ENCODE measurements around the gene RCOR1. TPM values are rescaled to one million over a fixed set of nuclear protein-coding genes. Genes with fewer than 3 reads are reported as not detected.

RCOR1 gene
- total and polyA plus RNA-seq, 2 of the 4 experiments (the other 2 are of a cell fraction): 9.0 to 11.2 TPM

GRCh38 chr14:102691763-102692162 is 99.3 kb downstream of the RCOR1 start:
- Histone ChIP-seq H2BK15ac (ENCODE audit: low read depth, low read length) (no peak overlapping the region), H2AK5ac (ENCODE audit: low read depth, low read length) (no peak overlapping the region), H3K23ac (ENCODE audit: low read depth, low read length) (no peak overlapping the region), H3K9me3 (ENCODE audit: control insufficient read depth, insufficient read depth, low read length) (no peaks in the 10 kb centered on the region), H3K27ac (ENCODE audit: insufficient read depth, low read length) (no peak overlapping the region), H3K4me3 (ENCODE audit: insufficient read depth, low read depth, low read length) (no peak overlapping the region), H3K56ac (ENCODE audit: extremely low read depth, insufficient read depth, low read length) (no peak overlapping the region), H2AFZ (replicated peaks; ENCODE audit: low read length, poor library complexity) (no peak overlapping the region), H2AK9ac (replicated peaks; ENCODE audit: low read depth, low read length, poor library complexity) (no peak overlapping the region), H4K5ac (ENCODE audit: low read depth, low read length) (no peak overlapping the region), H3K4me1 (ENCODE audit: control insufficient read depth, insufficient read depth, low read length) (no peaks in the 10 kb centered on the region; the same call in 1 of the 2 replicates), H4K20me1 (ENCODE audit: insufficient read depth, low read length) (peaks cover 38% of the 10 kb centered on the region), H2BK120ac (ENCODE audit: low read depth, low read length) (no peak overlapping the region), H4K8ac (ENCODE audit: low read depth in 2 of 2, low read length in 2 of 2) (no peak overlapping the region), H3K9ac (ENCODE audit: low read depth, low read length) (no peak overlapping the region), H3K4me2 (ENCODE audit: low read depth, low read length) (no peak overlapping the region), H4K91ac (ENCODE audit: insufficient read depth, low read depth, low read length) (no peak overlapping the region), H3K14ac (replicated peaks; ENCODE audit: low read depth, low read length) (no peak overlapping the region; the same call in 1 of the 2 replicates), H3K4ac (ENCODE audit: low read depth, low read length) (no peak overlapping the region), H3K27me3 (ENCODE audit: control insufficient read depth, insufficient read depth, low read length) (no peaks in the 10 kb centered on the region), H2BK5ac (ENCODE audit: low read depth, low read length, poor library complexity, severe bottlenecking) (no peak overlapping the region), H3K79me1 (ENCODE audit: low read depth in 1 of 2, low read length in 2 of 2) (peaks cover 30 to 58% of the 10 kb centered on the region in 2 experiments), H3K36me3 (ENCODE audit: control insufficient read depth, insufficient read depth, low read length) (no peaks in the 10 kb centered on the region), H2BK20ac (ENCODE audit: low read depth, low read length) (no peak overlapping the region), H3K9me1 (ENCODE audit: insufficient read depth, low read length) (peaks cover 7% of the 10 kb centered on the region), H3K18ac (ENCODE audit: low read depth, low read length) (no peak overlapping the region)
- WGBS, 2 experiments (ENCODE audit: extremely low coverage in 2 of 2, insufficient read length in 1 of 2): no CpG with 5 or more reads among the region's 2 CpGs
- dilution Hi-C loops (cut with HindIII; ENCODE audit: low sequenced_read_pairs, unreplicated experiment): no loop called here
- ATAC-seq (ENCODE audit: low read depth) (no peak), DNase-seq (no peak)
- no TSS peak for BruUV-seq (replicated peaks)
- intact Hi-C loops (cut with micrococcal nuclease): loop anchor here (5.0 to 10.0 kb wide), 4 partner anchors 99 to 363 kb away; partner anchors contain the start of genes CDC42BPB and RCOR1
- TF ChIP-seq MXI1 (IDR thresholded peaks at IDR 0.05; ENCODE audit: borderline replicate concordance, low read depth, low read length) (no peak), NFE2L2 (IDR thresholded peaks at IDR 0.05; ENCODE audit: low read depth, low read length) (no peak), CEBPB (IDR thresholded peaks at IDR 0.05; ENCODE audit: low read depth, low read length) (no peak), MAZ (IDR thresholded peaks at IDR 0.05; ENCODE audit: borderline replicate concordance, low read depth, low read length) (no peak)
- in situ Hi-C loops (cut with MboI; ENCODE audit: low sequenced_read_pairs): loop anchor here (10.0 kb wide), 1 partner anchor 223 kb away; no protein-coding TSS in a partner anchor
- CTCF ChIA-PET: no interaction called here
- POLR2A ChIA-PET (ENCODE audit: unreplicated experiment): no interaction called here
